Keratinocyte (primary cell): ENCODE measurements around the gene FHIP1A.

Experiments
- EZH2 ChIP-seq: IDR thresholded peaks from one replicate; pipeline ENCODE4 v1.6.1; 2012; ENCODE audit warnings: inconsistent platforms, mild to moderate bottlenecking, low read length, moderate library complexity
- TF ChIP-seq, protein P1 (sequence below), 3 experiments: IDR thresholded peaks in 1 of 3; conservative IDR thresholded peaks in 1 of 3; optimal IDR thresholded peaks in 1 of 3; 2 replicates in 2 of 3; 3 replicates in 1 of 3; pipeline versions ENCODE3 to v1.5.1; 2011; ENCODE audit warnings: low read length in 3 of 3, mild to moderate bottlenecking in 3 of 3, moderate library complexity in 2 of 3, control low read depth in 1 of 3, inconsistent platforms in 1 of 3; ENCODE audit not compliant: insufficient read depth in 2 of 3; ENCODE audit errors: extremely low read depth in 1 of 3

DNA sequence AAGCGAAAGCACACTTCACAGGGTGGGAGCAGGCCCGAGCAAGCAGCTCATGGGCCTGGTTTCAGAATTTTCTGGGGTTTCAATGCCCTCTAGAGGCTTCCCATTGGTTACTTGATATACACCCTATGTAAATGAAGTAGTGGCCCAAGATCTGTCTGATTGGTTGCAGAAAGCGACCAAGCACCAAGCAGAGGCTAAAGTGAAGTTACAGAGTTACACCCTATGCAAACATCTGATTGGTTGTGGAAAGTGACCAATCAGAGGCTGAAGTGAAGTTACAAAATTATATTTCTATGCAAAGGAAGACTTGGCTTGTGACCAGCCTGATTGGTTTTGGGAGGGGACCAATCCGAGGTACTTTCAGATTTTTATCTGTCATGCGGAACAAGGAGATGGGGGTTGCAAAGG, 8.2 kb downstream of the FHIP1A start:
- TF ChIP-seq, protein P1, sequence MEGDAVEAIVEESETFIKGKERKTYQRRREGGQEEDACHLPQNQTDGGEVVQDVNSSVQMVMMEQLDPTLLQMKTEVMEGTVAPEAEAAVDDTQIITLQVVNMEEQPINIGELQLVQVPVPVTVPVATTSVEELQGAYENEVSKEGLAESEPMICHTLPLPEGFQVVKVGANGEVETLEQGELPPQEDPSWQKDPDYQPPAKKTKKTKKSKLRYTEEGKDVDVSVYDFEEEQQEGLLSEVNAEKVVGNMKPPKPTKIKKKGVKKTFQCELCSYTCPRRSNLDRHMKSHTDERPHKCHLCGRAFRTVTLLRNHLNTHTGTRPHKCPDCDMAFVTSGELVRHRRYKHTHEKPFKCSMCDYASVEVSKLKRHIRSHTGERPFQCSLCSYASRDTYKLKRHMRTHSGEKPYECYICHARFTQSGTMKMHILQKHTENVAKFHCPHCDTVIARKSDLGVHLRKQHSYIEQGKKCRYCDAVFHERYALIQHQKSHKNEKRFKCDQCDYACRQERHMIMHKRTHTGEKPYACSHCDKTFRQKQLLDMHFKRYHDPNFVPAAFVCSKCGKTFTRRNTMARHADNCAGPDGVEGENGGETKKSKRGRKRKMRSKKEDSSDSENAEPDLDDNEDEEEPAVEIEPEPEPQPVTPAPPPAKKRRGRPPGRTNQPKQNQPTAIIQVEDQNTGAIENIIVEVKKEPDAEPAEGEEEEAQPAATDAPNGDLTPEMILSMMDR (optimal IDR thresholded peaks at IDR 0.05 in 1 of 3, IDR thresholded peaks at IDR 0.05 in 1 of 3, conservative IDR thresholded peaks at IDR 0.05 in 1 of 3; ENCODE audit: extremely low read depth in 1 of 3, insufficient read depth in 2 of 3, low read length in 3 of 3), result no peak
- no peak for TF ChIP-seq EZH2
